Fibroblast of lung (primary cell): Measurements from ENCODE around the gene CCR7. TPM values are rescaled to one million over a fixed set of nuclear protein-coding genes. Genes with fewer than 3 reads are reported as not detected.

Source experiments
- DNase-seq, 2 donors: peaks; one replicate each; pipeline versions ENCODE4 v3.0.0 to v3.0.0-alpha.2; 2010; ENCODE audit warnings: low read depth in 2 of 2
- H2AFZ ChIP-seq: 2 replicates; pipeline ENCODE4 v1.5.1; 2012; ENCODE audit warnings: low read length, control low read depth, inconsistent platforms
- H3K27ac ChIP-seq: 2 replicates; pipeline ENCODE4 v1.5.1; 2011; ENCODE audit warnings: low read length, control low read depth; ENCODE audit not compliant: insufficient read depth
- H3K27me3 ChIP-seq: 2 replicates; pipeline ENCODE4 v1.5.1; 2011; ENCODE audit warnings: mild to moderate bottlenecking, low read length; ENCODE audit not compliant: control insufficient read depth, insufficient read depth
- H3K36me3 ChIP-seq: 2 replicates; pipeline ENCODE4 v1.5.1; 2011; ENCODE audit warnings: low read length; ENCODE audit not compliant: control insufficient read depth, insufficient read depth
- H3K4me1 ChIP-seq: 2 replicates; pipeline ENCODE4 v1.5.1; 2011; ENCODE audit warnings: low read length; ENCODE audit not compliant: control insufficient read depth, insufficient read depth; ENCODE audit errors: extremely low read depth
- H3K4me2 ChIP-seq: 2 replicates; pipeline ENCODE4 v1.5.1; 2011; ENCODE audit warnings: low read length, control low read depth; ENCODE audit not compliant: insufficient read depth; ENCODE audit errors: extremely low read depth
- H3K4me3 ChIP-seq, 4 experiments: fragments of 200-600 bp in 1 of 4; sonication (generic) in 1 of 4; replicated peaks in 1 of 4; 2 replicates each; pipeline ENCODE4 v1.5.1; 2011 to 2016; ENCODE audit warnings: low read length in 4 of 4, low read depth in 3 of 4, mild to moderate bottlenecking in 3 of 4, control low read depth in 2 of 4, inconsistent platforms in 1 of 4, mixed read lengths in 1 of 4; ENCODE audit not compliant: insufficient read depth in 1 of 4; ENCODE audit errors: control extremely low read depth in 1 of 4
- H3K79me2 ChIP-seq: 2 replicates; pipeline ENCODE4 v1.5.1; 2012; ENCODE audit warnings: mild to moderate bottlenecking, low read length, inconsistent platforms; ENCODE audit not compliant: control insufficient read depth, insufficient read depth
- H3K9ac ChIP-seq: 2 replicates; pipeline ENCODE4 v1.5.1; 2011; ENCODE audit warnings: mild to moderate bottlenecking, low read length, control low read depth; ENCODE audit not compliant: insufficient read depth
- H3K9me3 ChIP-seq: 2 replicates; pipeline ENCODE4 v1.5.1; 2012; ENCODE audit warnings: low read depth, low read length; ENCODE audit not compliant: control insufficient read depth, insufficient read depth
- H4K20me1 ChIP-seq: 2 replicates; pipeline ENCODE4 v1.5.1; 2011; ENCODE audit warnings: low read length; ENCODE audit not compliant: control insufficient read depth, insufficient read depth; ENCODE audit errors: extremely low read depth
- CTCF ChIP-seq, 2 donors: IDR thresholded peaks in 1 of 2; conservative IDR thresholded peaks in 1 of 2; 1 replicate in 1 of 2; 2 replicates in 1 of 2; pipeline ENCODE4 v1.5.1; 2011 to 2012; ENCODE audit warnings: low read length in 2 of 2, control low read depth in 1 of 2, inconsistent platforms in 1 of 2, low read depth in 1 of 2, mild to moderate bottlenecking in 1 of 2
- EZH2 ChIP-seq: IDR thresholded peaks from 2 replicates; pipeline ENCODE4 v1.5.1; 2012; ENCODE audit warnings: low read length, control low read depth, mild to moderate bottlenecking; ENCODE audit errors: missing control alignments
- polyA plus RNA-seq, 2 donors: library from polyadenylated mRNA; depleted of rRNA in 1 of 2; stranded (reverse) in 1 of 2; unstranded in 1 of 2; fragments of >200 nt; gene quantifications; 2 replicates each; pipeline ENCODE4 v1.2.1, GENCODE V29; 2011 to 2012; ENCODE audit warnings: missing spikeins in 1 of 2
- total RNA-seq: library from RNA; depleted of rRNA; stranded (reverse); fragments of >200 nt; gene quantifications from 2 replicates; pipeline ENCODE4 v1.2.1, GENCODE V29; 2014

CCR7 gene
- total and polyA plus RNA-seq, 2 donors (not counting 1 experiment from before 2014, with no cell fraction given), result under 0.01 to 0.10 TPM

- peak; percentile 53 to 56 for DNase-seq
- Histone ChIP-seq H3K27me3 (no peaks in the 10 kb centered on the region), H3K4me1 (peaks cover 28% of the 10 kb centered on the region), H3K9ac (peak overlapping the region; percentile 34), H3K27ac (peak overlapping the region; percentile 34), H3K9me3 (no peaks in the 10 kb centered on the region), H3K36me3 (no peaks in the 10 kb centered on the region), H3K4me3 (no peak overlapping the region), H2AFZ (peak overlapping the region; percentile 29), H3K79me2 (no peaks in the 10 kb centered on the region), H3K4me2 (no peak overlapping the region), H4K20me1 (no peaks in the 10 kb centered on the region)
- TF ChIP-seq CTCF (conservative IDR thresholded peaks at IDR 0.05 in 1 of 2, IDR thresholded peaks at IDR 0.05 in 1 of 2; ENCODE audit: low read depth in 1 of 2, low read length in 2 of 2), result no peak
- no peak for TF ChIP-seq EZH2
Observed at GRCh38 chr17:40536295-40537171, 28.7 kb downstream of the CCR7 start.

- Histone ChIP-seq H3K79me2 (no peaks in the 10 kb centered on the region), H3K9me3 (no peaks in the 10 kb centered on the region), H4K20me1 (no peaks in the 10 kb centered on the region), H2AFZ (no peak overlapping the region), H3K36me3 (no peaks in the 10 kb centered on the region), H3K4me3 (no peak overlapping the region), H3K4me1 (peaks cover 25% of the 10 kb centered on the region), H3K4me2 (no peak overlapping the region), H3K9ac (no peak overlapping the region), H3K27ac (peak overlapping the region; percentile 34), H3K27me3 (no peaks in the 10 kb centered on the region)
- TF ChIP-seq EZH2, result no peak
- no peak for TF ChIP-seq CTCF (conservative IDR thresholded peaks at IDR 0.05 in 1 of 2, IDR thresholded peaks at IDR 0.05 in 1 of 2; ENCODE audit: low read depth in 1 of 2, low read length in 2 of 2)
- DNase-seq, result no peak
Observed at GRCh38 chr17:40535924-40536294, 29.4 kb downstream of the CCR7 start.

DNA sequence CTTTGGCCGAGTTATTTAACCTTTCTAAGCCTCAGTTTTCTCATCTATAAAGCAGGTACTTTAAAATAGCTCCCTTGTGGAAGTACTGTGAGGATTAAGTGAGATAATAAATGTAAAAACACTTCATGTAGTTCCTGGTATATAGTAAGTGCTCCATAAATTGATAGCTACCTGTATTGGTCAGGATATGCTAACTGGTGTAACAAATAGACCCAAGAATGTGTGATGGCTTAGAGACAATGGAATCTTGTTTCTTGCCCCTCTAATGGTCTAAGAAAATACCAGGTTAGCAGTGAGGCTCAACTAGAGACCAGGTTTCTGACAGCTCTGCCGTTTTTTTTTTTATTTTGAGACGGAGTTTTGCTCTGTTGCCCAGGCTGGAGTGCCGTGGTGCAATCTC lies 29.8 kb downstream of the CCR7 start:
- Histone ChIP-seq H3K4me2 (no peak overlapping the region), H3K4me1 (peaks cover 25% of the 10 kb centered on the region), H2AFZ (no peak overlapping the region), H3K9ac (no peak overlapping the region), H4K20me1 (no peaks in the 10 kb centered on the region), H3K79me2 (no peaks in the 10 kb centered on the region), H3K27me3 (no peaks in the 10 kb centered on the region), H3K27ac (no peak overlapping the region), H3K36me3 (no peaks in the 10 kb centered on the region), H3K4me3 (no peak overlapping the region), H3K9me3 (no peaks in the 10 kb centered on the region)
- no peak for DNase-seq
- TF ChIP-seq CTCF (conservative IDR thresholded peaks at IDR 0.05 in 1 of 2, IDR thresholded peaks at IDR 0.05 in 1 of 2; ENCODE audit: low read depth in 1 of 2, low read length in 2 of 2), result no peak
- no peak for TF ChIP-seq EZH2
